ENCODE results near the gene RIMBP2. TPM values are rescaled to one million over a fixed set of nuclear protein-coding genes. Genes with fewer than 3 reads are reported as not detected.

Gene RIMBP2
- total RNA-seq, 4 donors from 2014 or later, result 1.5 to 5.3 (median 2.7) TPM

DNA sequence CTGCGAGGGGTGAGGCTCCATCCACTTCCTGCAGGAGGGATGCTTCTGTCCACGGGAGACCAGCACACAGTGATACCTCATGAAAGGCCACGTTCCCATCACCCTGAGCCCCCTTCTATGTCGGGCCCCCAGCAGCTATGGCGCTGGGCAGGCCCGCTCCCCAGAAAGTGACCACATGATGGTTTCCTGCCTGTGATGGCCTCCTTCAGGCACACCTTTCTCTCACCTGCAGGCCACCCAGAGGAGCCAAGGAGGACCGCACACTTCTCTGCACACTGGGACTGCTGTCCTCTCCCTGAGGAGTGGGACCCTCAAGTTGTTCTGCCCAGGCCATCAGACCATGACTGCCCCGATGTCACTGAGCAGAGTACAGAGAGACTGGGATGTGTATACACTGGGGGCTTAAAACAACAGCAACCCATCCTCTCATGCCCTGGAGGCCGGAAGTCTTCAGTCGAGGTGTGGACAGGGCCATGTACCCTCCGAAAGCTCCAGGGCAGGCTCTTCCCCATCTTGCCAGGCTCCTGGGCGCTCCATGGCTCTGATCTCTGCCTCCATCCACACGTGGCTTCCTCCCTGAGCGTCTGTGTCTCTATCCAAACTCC is 219.5 kb downstream of the RIMBP2 start:
- TF ChIP-seq, protein P1, sequence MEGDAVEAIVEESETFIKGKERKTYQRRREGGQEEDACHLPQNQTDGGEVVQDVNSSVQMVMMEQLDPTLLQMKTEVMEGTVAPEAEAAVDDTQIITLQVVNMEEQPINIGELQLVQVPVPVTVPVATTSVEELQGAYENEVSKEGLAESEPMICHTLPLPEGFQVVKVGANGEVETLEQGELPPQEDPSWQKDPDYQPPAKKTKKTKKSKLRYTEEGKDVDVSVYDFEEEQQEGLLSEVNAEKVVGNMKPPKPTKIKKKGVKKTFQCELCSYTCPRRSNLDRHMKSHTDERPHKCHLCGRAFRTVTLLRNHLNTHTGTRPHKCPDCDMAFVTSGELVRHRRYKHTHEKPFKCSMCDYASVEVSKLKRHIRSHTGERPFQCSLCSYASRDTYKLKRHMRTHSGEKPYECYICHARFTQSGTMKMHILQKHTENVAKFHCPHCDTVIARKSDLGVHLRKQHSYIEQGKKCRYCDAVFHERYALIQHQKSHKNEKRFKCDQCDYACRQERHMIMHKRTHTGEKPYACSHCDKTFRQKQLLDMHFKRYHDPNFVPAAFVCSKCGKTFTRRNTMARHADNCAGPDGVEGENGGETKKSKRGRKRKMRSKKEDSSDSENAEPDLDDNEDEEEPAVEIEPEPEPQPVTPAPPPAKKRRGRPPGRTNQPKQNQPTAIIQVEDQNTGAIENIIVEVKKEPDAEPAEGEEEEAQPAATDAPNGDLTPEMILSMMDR (IDR thresholded peaks at IDR 0.05), result no peak
- no peak for TF ChIP-seq POLR2A (IDR thresholded peaks at IDR 0.05)
- WGBS, 2 donors, result 85% methylated on average over 13 to 14 of the region's 14 CpGs
- intact Hi-C loops (cut with DNase I; ENCODE audit: low total_unique reads), result no loop called here
- H3K4me3 ChIP-seq (ENCODE audit: low read depth, poor library complexity, severe bottlenecking), result no peak overlapping the region
- DNase-seq (ENCODE audit: low spot score in 2 of 2), result no peak

DNA sequence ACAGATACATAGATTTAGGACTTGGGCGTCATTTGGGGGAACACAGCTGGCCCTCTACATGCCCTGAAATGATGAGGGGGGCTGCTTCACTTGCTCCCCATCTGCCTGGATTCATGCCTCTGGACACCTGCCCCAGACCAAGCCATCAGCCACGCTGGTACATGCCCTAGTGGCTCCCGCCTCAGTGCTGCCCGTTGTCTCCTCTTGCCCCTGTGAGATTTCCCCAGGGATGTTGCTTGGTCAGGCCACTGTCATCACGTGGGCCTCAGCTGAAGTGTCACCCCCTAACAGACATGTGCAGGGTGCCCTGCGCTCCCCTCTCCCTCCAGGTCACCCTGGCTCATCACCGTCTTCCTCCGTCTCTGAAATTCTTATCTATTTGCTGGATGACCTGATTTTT is 220.9 kb downstream of the RIMBP2 start:
- intact Hi-C loops (cut with DNase I; ENCODE audit: low total_unique reads), result no loop called here
- no peak overlapping the region for H3K4me3 ChIP-seq (ENCODE audit: low read depth, poor library complexity, severe bottlenecking)
- DNase-seq (ENCODE audit: low spot score in 2 of 2), result no peak
- TF ChIP-seq, protein P1 (IDR thresholded peaks at IDR 0.05), result no peak
- TF ChIP-seq POLR2A (IDR thresholded peaks at IDR 0.05), result no peak
- WGBS, 2 donors, result 86% methylated on average over 8 of the region's 8 CpGs

DNA sequence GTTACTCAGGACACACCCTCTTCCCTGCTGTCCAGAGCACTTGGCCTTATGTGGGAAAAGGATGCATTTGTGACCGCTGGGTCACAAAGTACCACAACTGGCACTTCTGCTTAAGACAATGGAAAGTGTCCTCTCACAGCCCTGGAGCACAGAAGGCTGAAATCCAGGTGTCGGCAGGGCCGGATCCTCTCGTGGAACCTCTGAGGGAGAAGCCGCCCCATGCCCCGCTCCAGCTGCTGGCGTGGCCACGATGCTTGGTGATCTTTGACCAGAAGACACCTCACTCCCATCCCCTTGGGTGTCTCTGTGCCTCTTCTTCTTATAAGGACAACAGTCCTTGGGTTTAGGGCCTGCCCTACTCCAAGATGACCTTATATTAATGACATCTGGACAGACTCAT is 221.4 kb downstream of the RIMBP2 start:
- H3K4me3 ChIP-seq (ENCODE audit: low read depth, poor library complexity, severe bottlenecking), result no peak overlapping the region
- WGBS, 2 donors, result 81 to 87% methylated on average over 8 of the region's 8 CpGs
- DNase-seq (ENCODE audit: low spot score in 2 of 2), result no peak
- TF ChIP-seq POLR2A (IDR thresholded peaks at IDR 0.05), result no peak
- TF ChIP-seq, protein P1 (IDR thresholded peaks at IDR 0.05), result no peak
- intact Hi-C loops (cut with DNase I; ENCODE audit: low total_unique reads), result no loop called here

DNA sequence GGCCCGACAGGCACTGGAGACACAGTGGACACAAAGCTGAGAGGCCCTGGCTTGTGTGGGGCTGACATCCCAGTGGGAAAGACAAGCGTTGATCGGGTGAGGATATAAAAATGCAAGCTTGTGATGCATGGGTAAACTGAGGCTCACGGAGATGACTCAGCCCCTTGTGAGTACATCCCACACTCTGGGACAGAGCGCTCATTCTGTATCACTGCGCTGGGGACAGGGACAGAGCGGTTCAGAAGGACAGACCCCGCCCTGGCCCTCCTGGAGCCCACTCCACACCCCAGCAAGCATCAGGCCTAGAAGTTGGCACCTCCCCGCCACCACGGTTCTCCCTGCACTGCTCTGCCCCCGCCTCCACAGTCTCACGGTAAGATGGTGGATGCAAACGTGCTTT is 222.1 kb downstream of the RIMBP2 start:
- 87 to 92% methylated on average over 12 to 13 of the region's 13 CpGs for WGBS, 2 donors
- H3K4me3 ChIP-seq (ENCODE audit: low read depth, poor library complexity, severe bottlenecking), result no peak overlapping the region
- TF ChIP-seq, protein P1 (IDR thresholded peaks at IDR 0.05), result no peak
- no peak for TF ChIP-seq POLR2A (IDR thresholded peaks at IDR 0.05)
- intact Hi-C loops (cut with DNase I; ENCODE audit: low total_unique reads), result no loop called here
- DNase-seq (ENCODE audit: low spot score in 2 of 2), result no peak

DNA sequence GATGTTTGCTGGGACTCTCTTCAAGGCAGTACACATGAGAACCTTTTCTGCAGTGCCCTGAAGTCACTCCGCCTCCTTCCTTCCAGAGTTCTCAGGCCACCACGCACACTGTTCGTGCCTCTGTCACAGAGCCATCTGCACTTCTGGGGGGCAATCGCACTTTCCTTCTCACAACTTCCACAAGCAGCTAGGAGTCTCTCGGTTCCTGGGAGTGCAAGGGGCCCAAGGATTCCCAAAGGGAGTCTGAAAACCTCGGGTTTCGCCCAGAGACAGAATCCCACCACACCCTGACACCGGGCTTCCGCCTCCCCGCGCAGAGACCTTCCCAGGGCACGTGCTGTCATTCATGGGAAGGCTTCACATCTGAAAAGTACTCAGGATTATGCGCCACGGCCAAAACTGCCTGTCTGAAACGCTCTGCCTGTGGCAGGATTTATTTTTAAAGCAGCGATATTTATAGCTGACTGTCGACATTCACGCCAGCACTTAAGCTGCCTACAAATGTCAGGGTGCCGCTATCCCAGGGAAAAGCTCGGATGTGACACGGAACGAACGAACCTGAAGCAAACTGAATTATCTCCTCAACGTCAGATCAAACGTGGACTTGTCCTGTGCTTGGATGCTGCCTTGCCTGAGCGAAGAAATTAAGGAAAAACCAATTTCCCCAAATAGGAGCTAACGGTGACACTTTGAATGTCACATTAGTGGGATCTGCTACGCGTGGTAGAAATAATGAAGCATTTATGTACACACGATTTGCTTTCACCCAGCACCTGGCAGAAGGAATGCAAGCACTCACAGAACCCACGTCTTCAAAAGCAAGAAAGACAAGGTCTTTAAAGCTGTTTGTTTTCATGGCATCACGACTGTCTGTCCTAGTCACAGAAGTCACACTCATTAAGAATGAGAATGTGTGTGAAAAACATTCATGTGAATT is 224.4 kb downstream of the RIMBP2 start:
- no peak for TF ChIP-seq POLR2A (IDR thresholded peaks at IDR 0.05)
- TF ChIP-seq, protein P1 (IDR thresholded peaks at IDR 0.05), result no peak
- intact Hi-C loops (cut with DNase I; ENCODE audit: low total_unique reads), result no loop called here
- no peak overlapping the region for H3K4me3 ChIP-seq (ENCODE audit: low read depth, poor library complexity, severe bottlenecking)
- DNase-seq (ENCODE audit: low spot score in 2 of 2), result no peak
- 47 to 68% methylated on average over 32 of the region's 32 CpGs for WGBS, 2 donors

Data from lower leg skin (tissue), 4 donors.